ENCODE results near the gene TSHZ2. TPM values are rescaled to one million over a fixed set of nuclear protein-coding genes. Genes with fewer than 3 reads are reported as not detected.

Gene TSHZ2
- total RNA-seq, 1 experiment from 2014 or later: 2.3 TPM

DNA sequence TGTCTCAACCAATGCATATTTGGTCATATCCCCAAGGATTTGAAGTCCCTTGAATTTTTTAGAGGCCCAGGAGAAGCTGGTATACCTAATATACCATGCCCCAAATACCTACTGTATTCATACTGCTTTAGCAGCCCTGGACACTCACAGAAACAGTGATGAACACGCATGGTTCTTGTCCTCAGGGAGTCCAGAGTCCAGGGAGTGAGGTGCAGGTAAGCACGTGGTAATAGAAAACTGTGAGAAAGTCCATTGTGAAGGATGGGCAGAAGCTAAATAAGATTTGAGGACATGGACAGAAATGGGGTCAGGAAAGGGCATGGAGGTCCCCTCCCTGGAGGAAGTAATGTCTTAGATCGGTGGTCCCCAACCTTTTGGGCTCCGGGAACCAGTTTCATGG, 85.4 kb downstream of the TSHZ2 start:
- intact Hi-C loops (cut with micrococcal nuclease): no loop called here
- POLR2A ChIA-PET: no interaction called here
- H3K36me3 Mint-ChIP-seq (ENCODE audit: insufficient read depth, unreplicated experiment): no peaks in the 10 kb centered on the region
- no peak for DNase-seq (ENCODE audit: unreplicated experiment)
- TF ChIP-seq, protein P1, sequence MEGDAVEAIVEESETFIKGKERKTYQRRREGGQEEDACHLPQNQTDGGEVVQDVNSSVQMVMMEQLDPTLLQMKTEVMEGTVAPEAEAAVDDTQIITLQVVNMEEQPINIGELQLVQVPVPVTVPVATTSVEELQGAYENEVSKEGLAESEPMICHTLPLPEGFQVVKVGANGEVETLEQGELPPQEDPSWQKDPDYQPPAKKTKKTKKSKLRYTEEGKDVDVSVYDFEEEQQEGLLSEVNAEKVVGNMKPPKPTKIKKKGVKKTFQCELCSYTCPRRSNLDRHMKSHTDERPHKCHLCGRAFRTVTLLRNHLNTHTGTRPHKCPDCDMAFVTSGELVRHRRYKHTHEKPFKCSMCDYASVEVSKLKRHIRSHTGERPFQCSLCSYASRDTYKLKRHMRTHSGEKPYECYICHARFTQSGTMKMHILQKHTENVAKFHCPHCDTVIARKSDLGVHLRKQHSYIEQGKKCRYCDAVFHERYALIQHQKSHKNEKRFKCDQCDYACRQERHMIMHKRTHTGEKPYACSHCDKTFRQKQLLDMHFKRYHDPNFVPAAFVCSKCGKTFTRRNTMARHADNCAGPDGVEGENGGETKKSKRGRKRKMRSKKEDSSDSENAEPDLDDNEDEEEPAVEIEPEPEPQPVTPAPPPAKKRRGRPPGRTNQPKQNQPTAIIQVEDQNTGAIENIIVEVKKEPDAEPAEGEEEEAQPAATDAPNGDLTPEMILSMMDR (IDR thresholded peaks at IDR 0.05; ENCODE audit: unreplicated experiment): no peak
- H3K4me3 Mint-ChIP-seq (ENCODE audit: unreplicated experiment): no peak overlapping the region
- H3K27ac Mint-ChIP-seq (ENCODE audit: low read depth, unreplicated experiment): no peak overlapping the region
- no peaks in the 10 kb centered on the region for H3K27me3 Mint-ChIP-seq (ENCODE audit: insufficient read depth, unreplicated experiment)
- CTCF ChIA-PET: interaction anchor here (0.7 kb wide), 1 partner anchor 139 kb away, joined by 3 read pairs; no protein-coding TSS in a partner anchor
- no TSS peak for BruUV-seq (replicated peaks)
- no peaks in the 10 kb centered on the region for H3K4me1 Mint-ChIP-seq (ENCODE audit: insufficient read depth, unreplicated experiment)
- peaks cover 11% of the 10 kb centered on the region for H3K9me3 Mint-ChIP-seq (ENCODE audit: unreplicated experiment)

DNA sequence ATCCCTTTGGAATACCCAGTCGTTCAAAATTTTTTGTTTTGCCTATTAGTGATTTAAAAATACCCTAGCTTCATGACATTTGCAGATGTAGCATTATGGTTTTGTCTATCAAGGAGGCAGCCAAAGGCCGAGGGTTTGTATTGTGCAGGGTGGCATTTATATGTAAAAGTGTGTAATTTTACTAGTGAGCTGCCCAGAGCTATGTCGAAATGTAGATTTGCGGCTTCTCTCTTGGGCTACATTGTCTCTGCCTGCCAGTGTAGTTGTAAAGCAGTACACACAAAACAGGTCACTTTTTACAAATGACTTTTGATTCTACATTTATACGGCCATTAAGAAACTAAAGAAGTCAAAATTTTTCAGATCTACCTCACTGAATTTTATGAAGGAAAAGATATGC, 87.7 kb downstream of the TSHZ2 start:
- Mint-ChIP-seq H3K4me1 (ENCODE audit: insufficient read depth, unreplicated experiment) (no peaks in the 10 kb centered on the region), H3K27ac (ENCODE audit: low read depth, unreplicated experiment) (no peak overlapping the region), H3K36me3 (ENCODE audit: insufficient read depth, unreplicated experiment) (no peaks in the 10 kb centered on the region), H3K9me3 (ENCODE audit: unreplicated experiment) (peaks cover 11% of the 10 kb centered on the region), H3K4me3 (ENCODE audit: unreplicated experiment) (no peak overlapping the region), H3K27me3 (ENCODE audit: insufficient read depth, unreplicated experiment) (no peaks in the 10 kb centered on the region)
- DNase-seq (ENCODE audit: unreplicated experiment): no peak
- TF ChIP-seq, protein P1 (IDR thresholded peaks at IDR 0.05; ENCODE audit: unreplicated experiment): no peak
- ChIA-PET CTCF (interaction anchor here (1.0 kb wide), 1 partner anchor 488 kb away, joined by 4 read pairs; no protein-coding TSS in a partner anchor), POLR2A (interaction anchor here (0.7 to 1.1 kb wide), 3 partner anchors 10 to 99 kb away, joined by 3 read pairs; no protein-coding TSS in a partner anchor)
- intact Hi-C loops (cut with micrococcal nuclease): no loop called here
- BruUV-seq (replicated peaks): no TSS peak

DNA sequence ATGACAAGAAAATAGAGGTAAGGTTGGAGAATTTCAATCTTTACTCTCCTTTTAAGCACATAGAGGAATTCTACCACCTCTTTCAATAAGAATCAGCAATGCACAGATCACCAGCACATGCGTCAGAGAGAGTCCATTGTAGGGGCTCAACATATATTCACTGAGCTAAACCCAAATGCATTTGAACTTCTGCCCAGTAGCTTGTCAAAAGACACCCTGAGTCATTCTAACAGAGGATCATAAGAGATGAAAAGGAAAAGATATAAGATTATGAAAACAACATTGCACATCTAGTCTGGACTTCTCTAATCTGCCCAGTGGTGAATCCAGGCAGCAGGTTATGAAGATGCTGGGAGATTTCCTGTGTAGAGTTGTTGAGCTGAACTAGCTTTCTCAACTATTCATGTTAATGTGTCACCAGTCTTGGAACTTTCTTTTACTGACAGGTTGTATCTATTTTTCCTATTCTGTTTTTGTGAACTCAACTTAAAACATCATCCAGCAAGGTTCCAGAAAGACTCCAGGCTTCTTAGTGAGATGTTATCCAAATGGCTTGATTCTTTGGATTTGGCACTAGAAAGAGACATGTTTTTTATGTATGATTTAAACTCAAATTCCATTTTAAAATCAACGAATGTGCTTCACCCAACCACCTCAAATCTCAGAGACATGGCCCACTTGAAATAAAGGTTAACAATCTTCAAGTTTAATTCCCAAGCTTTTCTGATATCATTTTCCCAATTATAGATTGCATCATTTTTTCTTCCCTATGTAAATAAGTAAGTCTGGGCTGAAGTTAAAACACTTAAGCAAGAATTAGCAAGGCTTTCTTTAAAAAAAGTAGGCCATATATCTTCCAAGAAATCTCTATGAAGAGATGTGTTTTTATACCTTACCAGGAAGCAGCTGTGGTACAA, 89.3 kb downstream of the TSHZ2 start:
- CTCF ChIA-PET: interaction anchor here (0.6 to 1.7 kb wide), 9 partner anchors 11 to 682 kb away, joined by 3 to 7 read pairs (median 3); no protein-coding TSS in a partner anchor
- Mint-ChIP-seq H3K4me3 (ENCODE audit: unreplicated experiment) (no peak overlapping the region), H3K9me3 (ENCODE audit: unreplicated experiment) (peaks cover 10% of the 10 kb centered on the region), H3K27me3 (ENCODE audit: insufficient read depth, unreplicated experiment) (no peaks in the 10 kb centered on the region), H3K36me3 (ENCODE audit: insufficient read depth, unreplicated experiment) (no peaks in the 10 kb centered on the region), H3K27ac (ENCODE audit: low read depth, unreplicated experiment) (no peak overlapping the region), H3K4me1 (ENCODE audit: insufficient read depth, unreplicated experiment) (no peaks in the 10 kb centered on the region)
- TF ChIP-seq, protein P1 (IDR thresholded peaks at IDR 0.05; ENCODE audit: unreplicated experiment): no peak
- intact Hi-C loops (cut with micrococcal nuclease): no loop called here
- POLR2A ChIA-PET: interaction anchor here (0.6 to 1.4 kb wide), 5 partner anchors 16 to 1014 kb away, joined by 3 to 7 read pairs (median 4); no protein-coding TSS in a partner anchor
- no peak for DNase-seq (ENCODE audit: unreplicated experiment)
- BruUV-seq (replicated peaks): no TSS peak

DNA sequence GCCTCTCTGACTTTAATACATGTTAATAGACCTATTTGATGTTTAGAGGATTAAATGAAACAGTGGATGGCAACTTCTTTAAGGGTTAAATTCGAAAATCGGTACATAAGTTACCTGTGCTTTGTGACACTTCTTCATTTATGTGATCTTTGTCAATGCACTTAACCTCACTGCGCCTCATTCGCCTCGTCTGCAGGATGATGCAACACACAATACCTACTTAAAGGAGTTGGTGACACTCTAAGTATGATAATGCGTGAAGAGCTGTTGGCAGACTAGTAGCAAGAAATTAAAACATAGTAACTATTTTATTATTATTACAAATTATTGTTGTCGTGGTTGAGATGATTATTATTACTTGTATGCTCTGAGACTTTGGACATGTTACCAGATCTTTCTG, 92.8 kb downstream of the TSHZ2 start:
- no TSS peak for BruUV-seq (replicated peaks)
- CTCF ChIA-PET: interaction anchor here (0.6 to 1.1 kb wide), 4 partner anchors 18 to 1470 kb away, joined by 3 read pairs; no protein-coding TSS in a partner anchor
- intact Hi-C loops (cut with micrococcal nuclease): no loop called here
- Mint-ChIP-seq H3K4me1 (ENCODE audit: insufficient read depth, unreplicated experiment) (no peaks in the 10 kb centered on the region), H3K27me3 (ENCODE audit: insufficient read depth, unreplicated experiment) (no peaks in the 10 kb centered on the region), H3K36me3 (ENCODE audit: insufficient read depth, unreplicated experiment) (peaks cover 4% of the 10 kb centered on the region), H3K27ac (ENCODE audit: low read depth, unreplicated experiment) (no peak overlapping the region), H3K9me3 (ENCODE audit: unreplicated experiment) (no peaks in the 10 kb centered on the region), H3K4me3 (ENCODE audit: unreplicated experiment) (no peak overlapping the region)
- TF ChIP-seq, protein P1 (IDR thresholded peaks at IDR 0.05; ENCODE audit: unreplicated experiment): no peak
- no peak for DNase-seq (ENCODE audit: unreplicated experiment)
- POLR2A ChIA-PET: interaction anchor here (0.5 kb wide), 1 partner anchor 76 kb away, joined by 4 read pairs; no protein-coding TSS in a partner anchor
